Uterus (tissue), 4 donors: ENCODE data around the gene FBXL2. TPM values are rescaled to one million over a fixed set of nuclear protein-coding genes. Genes with fewer than 3 reads are reported as not detected.

ENCODE experiments used
- DNase-seq, 2 donors: peaks; one replicate each; pipeline ENCODE4 v3.0.0-alpha.2; 2019 to 2020
- H3K27ac ChIP-seq, 2 donors: fragments of 200-600 bp; sonication (generic); 1 replicate in 1 of 2; 2 replicates in 1 of 2; pipeline ENCODE4 v1.5.1; 2016 to 2018
- H3K27me3 ChIP-seq, 2 donors: fragments of 200-600 bp; sonication (generic); one replicate each; pipeline ENCODE4 v1.5.1; 2018 to 2019; ENCODE audit warnings: control low read depth in 1 of 2
- H3K36me3 ChIP-seq, 2 donors: fragments of 200-600 bp; sonication (generic); one replicate each; pipeline ENCODE4 v1.5.1; 2019; ENCODE audit warnings: control low read depth in 1 of 2
- H3K4me1 ChIP-seq, 2 donors: fragments of 200-600 bp; sonication (generic); one replicate each; pipeline ENCODE4 v1.5.1; 2018 to 2019; ENCODE audit warnings: control low read depth in 1 of 2
- H3K4me3 ChIP-seq, 2 donors: fragments of 200-600 bp; sonication (generic); 1 replicate in 1 of 2; 2 replicates in 1 of 2; pipeline ENCODE4 v1.5.1; 2018 to 2019; ENCODE audit warnings: mild to moderate bottlenecking in 1 of 2
- H3K9me3 ChIP-seq, 2 donors: fragments of 200-600 bp; sonication (generic); one replicate each; pipeline ENCODE4 v1.5.1; 2019; ENCODE audit warnings: control low read depth in 1 of 2
- CTCF ChIP-seq, 4 experiments: fragments of 200-600 bp in 2 of 4; fragments of 450-650 bp in 2 of 4; sonication (generic) in 2 of 4; IDR thresholded peaks; one replicate each; pipeline ENCODE4 v1.5.1; 2016 to 2019; ENCODE audit warnings: antibody characterized with exemption in 4 of 4, mild to moderate bottlenecking in 2 of 4, moderate library complexity in 1 of 4
- POLR2A ChIP-seq, 2 donors: fragments of 450-650 bp; IDR thresholded peaks; one replicate each; pipeline ENCODE4 v1.6.1; 2016; ENCODE audit warnings: antibody characterized with exemption in 2 of 2, mild to moderate bottlenecking in 1 of 2, moderate library complexity in 1 of 2
- intact Hi-C: fragments of 100-400 bp; cut with DNase I; formaldehyde crosslinking; loops from one replicate; pipeline ENCODE4 v1.15.1; 2023; ENCODE audit warnings: low total_unique reads
- total RNA-seq, 4 donors: library from RNA; depleted of rRNA in 3 of 4; stranded (reverse); fragments of >200 nt in 3 of 4; gene quantifications; one replicate each; pipeline versions ENCODE4 v1.1.0 to v1.2.4, GENCODE V29; 2014 to 2023
- donor health status: DM: yes; HTN: yes; CAD: no.

Gene FBXL2
- total RNA-seq, 4 donors from 2014 or later = 10.2 to 24.3 (median 14.1) TPM; not detected in 1

- Histone ChIP-seq H3K4me3 (no peak overlapping the region), H3K36me3 (no peaks in the 10 kb centered on the region), H3K4me1 (no peaks in the 10 kb centered on the region), H3K9me3 (no peaks in the 10 kb centered on the region), H3K27ac (no peak overlapping the region), H3K27me3 (no peaks in the 10 kb centered on the region)
- intact Hi-C loops = no loop called here
- TF ChIP-seq CTCF (IDR thresholded peaks at IDR 0.05) = no peak
- no peak for DNase-seq
Measured at GRCh38 chr3:33246786-33247185, 30.5 kb upstream of the FBXL2 start.

GRCh38 chr3:33250712-33251111, 26.5 kb upstream of the FBXL2 start:
- TF ChIP-seq CTCF (IDR thresholded peaks at IDR 0.05) = no peak
- Histone ChIP-seq H3K4me1 (no peaks in the 10 kb centered on the region), H3K27ac (no peak overlapping the region), H3K27me3 (no peaks in the 10 kb centered on the region), H3K4me3 (no peak overlapping the region), H3K36me3 (no peaks in the 10 kb centered on the region), H3K9me3 (no peaks in the 10 kb centered on the region)
- intact Hi-C loops = no loop called here
- DNase-seq = no peak

- TF ChIP-seq POLR2A (IDR thresholded peaks at IDR 0.05) (no peak), CTCF (IDR thresholded peaks at IDR 0.05) (no peak)
- H3K27me3 ChIP-seq = no peaks in the 10 kb centered on the region
- no peak for DNase-seq
- H3K4me1 ChIP-seq = no peaks in the 10 kb centered on the region
- intact Hi-C loops = no loop called here
- H3K4me3 ChIP-seq = no peak overlapping the region
- no peaks in the 10 kb centered on the region for H3K9me3 ChIP-seq
- no peak overlapping the region for H3K27ac ChIP-seq
- no peaks in the 10 kb centered on the region for H3K36me3 ChIP-seq
Measured at GRCh38 chr3:33256249-33256648, 21.0 kb upstream of the FBXL2 start.

GRCh38 chr3:33260104-33260503, 17.1 kb upstream of the FBXL2 start:
- H3K27me3 ChIP-seq = no peaks in the 10 kb centered on the region
- H3K4me1 ChIP-seq = no peaks in the 10 kb centered on the region
- no peaks in the 10 kb centered on the region for H3K36me3 ChIP-seq
- intact Hi-C loops = no loop called here
- no peaks in the 10 kb centered on the region for H3K9me3 ChIP-seq
- H3K27ac ChIP-seq = no peak overlapping the region
- no peak for DNase-seq
- TF ChIP-seq CTCF (IDR thresholded peaks at IDR 0.05) (no peak), POLR2A (IDR thresholded peaks at IDR 0.05) (no peak)
- H3K4me3 ChIP-seq = no peak overlapping the region

- no peaks in the 10 kb centered on the region for H3K27me3 ChIP-seq
- intact Hi-C loops = no loop called here
- H3K36me3 ChIP-seq = no peaks in the 10 kb centered on the region
- no peaks in the 10 kb centered on the region for H3K9me3 ChIP-seq
- H3K27ac ChIP-seq = no peak overlapping the region
- DNase-seq = no peak
- no peak overlapping the region for H3K4me3 ChIP-seq
- no peak for TF ChIP-seq POLR2A (IDR thresholded peaks at IDR 0.05)
- no peak for TF ChIP-seq CTCF (IDR thresholded peaks at IDR 0.05)
- H3K4me1 ChIP-seq = no peaks in the 10 kb centered on the region
Measured at GRCh38 chr3:33269385-33269784, 7.9 kb upstream of the FBXL2 start.
